Dermis microvascular lymphatic vessel endothelial cell (primary cell): ENCODE data around the gene MS4A6A. TPM values are rescaled to one million over a fixed set of nuclear protein-coding genes. Genes with fewer than 3 reads are reported as not detected.
"Not testable (repeated sequence)": the region's sequence is repeated elsewhere in the genome, so short reads cannot be mapped to it uniquely, and the experiment has no call there.

Experiments
- DNase-seq, 2 donors: peaks; one replicate each; pipeline versions ENCODE4 v3.0.0 to v3.0.0-alpha.2; 2010; ENCODE audit warnings: low read depth in 2 of 2
- total RNA-seq: library from RNA; depleted of rRNA; stranded (reverse); fragments of >200 nt; gene quantifications from 2 replicates; pipeline ENCODE4 v1.2.1, GENCODE V29; 2014

The MS4A6A gene
- total RNA-seq, 1 donor from 2014 or later: 0.26 TPM

- no peak for DNase-seq
These were observed 815 bp upstream of the MS4A6A start for GRCh38 chr11:60183591-60184205.

- DNase-seq: no peak
These were observed 7.0 kb downstream of the MS4A6A start for GRCh38 chr11:60175860-60176275.

- DNase-seq: peak in 1 of 2 donors; percentile 64
These were observed 10.9 kb downstream of the MS4A6A start for GRCh38 chr11:60172011-60172410.

- no peak for DNase-seq
These were observed 12.3 kb downstream of the MS4A6A start for GRCh38 chr11:60170566-60170965.

GRCh38 chr11:60169264-60169915 lies 13.5 kb downstream of the MS4A6A start:
- peak; percentile 100 for DNase-seq

GRCh38 chr11:60168306-60168705 lies 14.6 kb downstream of the MS4A6A start:
- no peak for DNase-seq

- DNase-seq: peak in 1 of 2 donors; percentile 45
These were observed 16.9 kb downstream of the MS4A6A start for GRCh38 chr11:60165951-60166350.

GRCh38 chr11:60165538-60165937 lies 17.3 kb downstream of the MS4A6A start:
- DNase-seq: peak; percentile 57 to 87

- no peak for DNase-seq
These were observed 18.3 kb downstream of the MS4A6A start for GRCh38 chr11:60164550-60165075.

- DNase-seq: peak in 1 of 2 donors; percentile 23
These were observed 21.1 kb downstream of the MS4A6A start for GRCh38 chr11:60161766-60162165.

GRCh38 chr11:60161107-60161506 lies 21.8 kb downstream of the MS4A6A start:
- DNase-seq: peak in 1 of 2 donors; percentile 79

GRCh38 chr11:60159868-60160267 lies 23.0 kb downstream of the MS4A6A start:
- peak; percentile 90 to 91 for DNase-seq

- peak; percentile 30 to 70 for DNase-seq
These were observed 23.6 kb downstream of the MS4A6A start for GRCh38 chr11:60159284-60159683.

GRCh38 chr11:60158636-60159035 lies 24.2 kb downstream of the MS4A6A start:
- no peak for DNase-seq

GRCh38 chr11:60155931-60156330 lies 27.0 kb downstream of the MS4A6A start:
- DNase-seq: peak in 1 of 2 donors; percentile 43

GRCh38 chr11:60152727-60153126 lies 30.2 kb downstream of the MS4A6A start:
- DNase-seq: not testable (repeated sequence)

- no peak for DNase-seq
These were observed 32.6 kb downstream of the MS4A6A start for GRCh38 chr11:60150279-60150678.

- DNase-seq: no peak
These were observed 37.2 kb downstream of the MS4A6A start for GRCh38 chr11:60145677-60146076.

GRCh38 chr11:60143768-60144167 lies 39.1 kb downstream of the MS4A6A start:
- DNase-seq: no peak

- no peak for DNase-seq
These were observed 49.0 kb downstream of the MS4A6A start for GRCh38 chr11:60133917-60134316.

- DNase-seq: no peak
These were observed 51.0 kb downstream of the MS4A6A start for GRCh38 chr11:60131912-60132311.

GRCh38 chr11:60130496-60130895 lies 52.4 kb downstream of the MS4A6A start:
- DNase-seq: peak; percentile 63 to 67

GRCh38 chr11:60129853-60130252 lies 53.0 kb downstream of the MS4A6A start:
- DNase-seq: no peak
